HL-60/S4 treated with retinoic acid at 250 ng/mL for 4 days and 3 days (cell line): ENCODE data around the gene RAP1GAP2.
"Not testable (repeated sequence)": the region's sequence is repeated elsewhere in the genome, so short reads cannot be mapped to it uniquely, and the experiment has no call there.

Source experiments
- in situ Hi-C: fragments of 300-500 bp; cut with MboI; formaldehyde crosslinking; loops from 2 replicates; pipeline ENCODE4 v1.7.0; 2022; ENCODE audit warnings: low sequenced_read_pairs

RAP1GAP2 gene

DNA sequence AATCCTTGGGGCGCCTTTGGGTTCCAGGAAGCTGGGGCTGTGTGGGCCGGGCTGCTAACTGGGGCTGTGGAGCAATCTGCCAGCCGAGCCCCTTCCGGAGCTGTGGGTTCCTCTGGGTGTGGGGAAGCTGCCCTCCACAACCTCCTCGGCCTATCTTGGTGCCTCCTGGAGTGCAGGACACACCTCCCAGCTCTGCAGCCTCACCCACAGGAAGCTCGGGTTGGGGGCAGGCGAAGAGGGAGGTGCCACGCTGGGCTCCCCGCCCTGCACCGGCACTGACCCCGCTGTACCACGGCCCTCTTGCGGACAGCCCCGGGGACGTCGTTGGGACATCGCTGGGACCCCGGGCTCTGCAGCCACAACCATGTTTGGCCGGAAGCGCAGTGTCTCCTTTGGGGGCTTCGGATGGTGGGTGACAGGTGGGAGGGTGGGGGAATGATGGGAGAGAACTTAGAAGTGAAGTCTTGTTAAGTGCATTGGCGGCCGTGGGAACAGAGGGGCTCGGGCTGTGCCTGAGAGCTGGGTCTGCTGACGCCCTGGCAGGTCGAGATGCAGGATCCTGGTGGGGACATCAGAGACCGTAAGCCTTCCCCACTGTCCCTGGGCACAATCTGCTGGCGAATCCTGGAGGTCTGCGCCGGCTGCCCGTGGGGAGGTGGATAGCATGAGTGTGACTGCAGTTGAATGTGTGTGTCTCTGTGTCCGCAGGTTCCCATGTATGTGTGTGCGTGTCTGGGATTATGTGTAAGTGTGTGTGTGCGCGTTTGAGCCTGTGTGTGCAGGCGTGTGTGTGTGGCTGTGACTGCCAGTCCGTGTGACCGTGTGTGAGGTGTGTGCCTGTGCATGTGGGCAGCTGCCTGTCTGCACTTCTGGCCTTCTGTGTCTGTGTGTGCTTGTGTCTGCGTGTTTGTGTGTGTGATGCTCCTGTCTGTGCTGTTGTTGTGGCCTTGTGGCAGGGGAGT lies at the start of gene RAP1GAP2:
Gene RAP1GAP2, plus strand, starts transcription at position 275 of the 962 bp plus-strand sequence. Its CDS starts 90 bp downstream, at position 365.
- in situ Hi-C loops: no loop called here

DNA sequence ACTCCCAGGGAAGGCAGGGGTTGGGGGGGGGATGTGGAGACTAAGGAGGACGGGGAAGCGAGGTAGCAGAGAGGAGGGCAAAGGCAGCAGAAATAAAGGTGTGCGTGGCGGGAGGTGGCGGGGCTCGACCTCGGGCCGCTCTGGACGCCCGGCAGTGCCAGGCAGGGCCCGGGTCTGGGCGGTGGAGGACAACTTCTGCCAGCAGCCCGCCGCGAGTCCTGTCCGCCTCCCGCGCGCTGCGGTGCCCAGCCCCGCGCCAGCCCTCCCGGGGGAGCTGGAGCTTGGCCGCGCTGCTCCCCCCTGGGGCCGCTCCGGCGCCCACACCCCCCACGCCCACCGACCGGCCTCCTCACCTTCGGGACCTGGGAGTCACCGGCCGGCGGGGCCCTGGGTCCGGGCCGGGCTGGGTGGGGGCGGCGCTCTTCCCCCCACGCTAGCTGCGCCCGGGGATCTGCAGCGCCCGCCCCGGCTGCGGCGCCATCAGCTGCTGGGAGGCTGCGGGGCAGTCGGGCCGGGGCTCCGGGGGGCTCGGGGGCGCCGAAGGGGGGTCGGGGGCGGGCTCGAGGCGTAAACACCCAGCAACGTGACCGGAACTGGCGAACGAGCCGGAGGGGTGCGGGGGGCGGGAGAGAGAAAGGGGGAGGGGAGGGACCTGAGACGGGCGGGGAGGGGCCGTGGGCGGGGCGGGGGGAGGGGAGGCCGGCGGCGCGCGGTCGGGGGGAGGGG lies 47.0 kb upstream of the RAP1GAP2 start, which contains the start of gene CCDC92B:
Gene CCDC92B, minus strand, starts transcription at position 595 of the 726 bp plus-strand sequence. CDS start 14,507 bp downstream, outside the sequence.
- in situ Hi-C loops: no loop called here

DNA sequence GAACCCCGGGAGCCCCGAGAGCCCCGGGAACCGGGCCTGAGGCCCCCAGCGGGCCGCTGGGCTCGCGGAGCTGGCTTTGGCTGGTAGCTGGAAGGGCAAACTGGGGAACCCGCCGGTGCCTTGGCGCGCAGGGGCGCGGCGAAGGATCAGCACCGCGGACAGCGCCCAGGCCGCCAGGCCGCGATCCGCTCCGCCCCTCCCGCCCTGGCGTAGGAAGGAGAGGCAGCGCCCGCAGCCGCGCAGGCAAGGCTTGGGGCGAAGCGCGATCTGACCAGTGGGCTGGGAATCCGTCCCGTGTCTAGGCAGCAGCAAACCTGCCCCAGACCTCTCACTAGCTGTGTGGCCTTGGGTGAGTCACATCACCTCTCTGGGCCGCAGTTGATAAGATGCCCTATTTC lies 46.5 kb upstream of the RAP1GAP2 start:
- in situ Hi-C loops: no loop called here

DNA sequence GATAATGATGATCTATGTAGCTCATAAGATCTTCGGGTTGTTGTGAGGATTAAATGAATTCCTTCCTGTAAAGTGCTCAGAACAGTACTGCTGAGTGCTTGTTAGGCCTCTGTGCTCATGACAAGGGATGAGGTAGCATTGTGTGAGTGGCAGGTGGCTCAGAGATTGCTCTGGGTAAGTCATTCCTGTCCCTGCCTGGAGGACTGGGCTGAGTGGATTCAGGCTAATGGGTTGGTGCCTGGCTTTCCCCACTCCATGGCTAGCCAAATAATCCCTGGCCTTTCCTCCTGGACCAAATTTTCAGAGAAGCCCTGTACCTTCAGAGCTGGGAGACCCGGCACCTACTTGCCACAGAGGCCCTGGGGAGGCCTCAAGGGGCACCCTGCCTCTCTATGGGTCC lies 45.5 kb upstream of the RAP1GAP2 start:
- in situ Hi-C loops: no loop called here

DNA sequence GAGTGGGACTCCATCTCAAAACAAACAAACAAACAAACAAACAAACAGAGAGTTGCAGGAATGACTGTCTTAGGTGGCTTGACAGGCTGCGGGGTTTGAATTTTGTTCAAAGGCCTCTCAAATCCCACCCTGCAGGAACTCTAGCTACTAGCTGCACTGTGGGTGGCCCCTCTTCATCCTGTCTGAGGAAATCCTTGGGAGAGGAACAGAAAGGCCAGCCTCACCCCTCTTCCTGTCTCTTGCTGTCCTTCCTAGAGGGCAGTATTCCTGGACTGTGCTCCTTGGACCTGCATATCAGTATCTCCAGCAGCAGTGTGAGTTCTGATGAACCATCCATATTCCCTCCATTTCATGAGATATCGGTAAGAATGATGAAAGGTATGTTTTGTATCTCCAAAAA lies 44.7 kb upstream of the RAP1GAP2 start:
- in situ Hi-C loops: no loop called here

DNA sequence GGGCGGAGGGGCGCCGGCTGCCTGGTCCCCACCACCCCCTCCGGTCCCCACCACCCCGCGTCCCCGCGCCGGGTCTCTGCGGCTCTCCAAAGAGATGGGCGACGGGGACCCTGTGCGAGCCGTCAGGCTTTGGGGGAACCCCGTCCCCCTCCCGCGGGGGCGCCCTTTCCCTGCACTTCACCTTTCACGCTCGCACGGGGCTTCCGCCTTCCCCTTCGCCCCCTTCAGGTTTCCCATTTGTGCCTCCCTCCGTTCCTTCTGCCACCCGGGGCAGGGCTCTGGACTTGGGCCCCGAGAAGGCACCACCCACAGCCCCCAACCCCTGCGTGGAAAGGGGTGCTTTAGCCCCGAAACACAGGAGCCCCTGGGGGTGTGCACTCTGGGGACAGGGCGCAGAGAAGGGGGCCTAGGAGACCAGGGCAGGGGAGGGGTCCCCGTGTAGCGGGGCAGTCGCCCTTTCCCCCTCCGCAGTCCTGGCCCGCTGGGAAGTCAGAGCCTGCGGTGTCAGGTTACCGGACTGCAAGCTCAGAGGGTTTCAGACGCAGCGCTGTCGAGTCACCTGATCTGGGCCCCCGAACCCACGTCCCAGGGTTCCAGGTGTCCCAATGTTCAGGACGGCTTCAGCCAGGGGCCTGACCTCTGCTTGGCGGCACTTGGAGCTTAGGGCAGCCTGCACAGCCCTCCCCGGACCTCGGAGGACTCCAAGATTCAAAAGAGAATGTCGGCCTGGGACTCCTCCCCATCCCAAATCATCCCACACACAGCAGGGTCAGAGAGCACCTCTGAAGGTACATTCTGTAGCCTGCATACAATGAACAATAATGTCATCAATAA lies 40.1 kb upstream of the RAP1GAP2 start:
- in situ Hi-C loops: no loop called here

DNA sequence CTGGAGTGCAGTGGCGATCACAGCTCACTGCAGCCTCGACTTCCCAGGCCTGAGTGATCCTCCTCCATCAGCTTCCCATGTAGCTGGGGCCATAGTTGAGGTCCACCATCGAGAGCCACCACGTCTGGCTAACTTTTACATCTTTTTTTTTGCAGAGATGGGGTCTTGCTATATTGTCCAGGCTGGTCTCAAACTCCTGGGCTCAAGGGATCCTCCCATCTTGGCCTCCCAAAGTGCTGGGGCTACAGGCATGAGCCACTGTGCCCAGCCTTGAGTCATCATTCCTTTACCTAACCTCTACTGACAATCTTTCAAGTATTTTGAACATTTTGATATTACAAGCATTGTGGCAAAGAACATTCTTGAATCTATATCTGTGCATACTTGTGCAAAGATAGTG lies 37.4 kb upstream of the RAP1GAP2 start:
- in situ Hi-C loops: no loop called here

DNA sequence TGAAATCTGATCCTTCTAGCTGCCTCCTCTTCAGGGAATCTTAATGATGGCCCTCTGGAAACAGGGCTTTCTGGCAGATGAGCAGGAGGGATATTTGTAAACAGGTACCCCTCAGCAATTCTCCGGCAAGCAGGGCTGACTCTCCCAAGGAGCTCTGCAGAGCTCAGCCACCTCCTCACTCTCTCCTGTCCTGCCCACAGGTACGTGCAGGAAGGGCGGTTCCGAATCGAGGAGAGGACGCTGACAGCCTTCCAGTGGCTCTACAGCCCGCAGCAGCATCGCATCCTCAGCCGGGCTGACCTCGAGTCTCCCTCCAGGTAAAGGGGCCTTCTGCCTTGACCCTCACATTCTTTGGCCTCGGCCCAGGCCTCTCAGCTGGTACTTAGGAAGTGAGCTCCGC lies 26.1 kb upstream of the RAP1GAP2 start:
- in situ Hi-C loops: no loop called here

DNA sequence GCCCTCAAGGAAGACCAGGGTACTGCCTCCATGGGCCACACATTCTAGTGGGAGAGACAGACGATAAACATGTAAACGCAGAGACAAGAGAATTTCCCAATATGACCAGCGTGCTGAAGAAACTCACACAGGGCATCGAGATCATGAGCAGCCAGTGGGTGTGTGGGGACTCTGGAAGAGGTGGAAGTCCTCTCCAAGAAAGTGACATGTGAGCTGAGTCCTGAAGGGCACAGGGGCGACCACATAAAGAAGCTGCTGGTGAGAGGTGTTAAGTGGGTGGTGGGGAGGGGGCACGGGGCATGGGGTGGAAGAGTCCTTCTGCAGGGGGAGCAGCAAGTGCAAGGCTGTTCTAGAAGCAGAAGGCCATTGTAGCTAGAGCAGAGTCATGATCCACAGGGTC lies 21.0 kb upstream of the RAP1GAP2 start:
- in situ Hi-C loops: no loop called here

DNA sequence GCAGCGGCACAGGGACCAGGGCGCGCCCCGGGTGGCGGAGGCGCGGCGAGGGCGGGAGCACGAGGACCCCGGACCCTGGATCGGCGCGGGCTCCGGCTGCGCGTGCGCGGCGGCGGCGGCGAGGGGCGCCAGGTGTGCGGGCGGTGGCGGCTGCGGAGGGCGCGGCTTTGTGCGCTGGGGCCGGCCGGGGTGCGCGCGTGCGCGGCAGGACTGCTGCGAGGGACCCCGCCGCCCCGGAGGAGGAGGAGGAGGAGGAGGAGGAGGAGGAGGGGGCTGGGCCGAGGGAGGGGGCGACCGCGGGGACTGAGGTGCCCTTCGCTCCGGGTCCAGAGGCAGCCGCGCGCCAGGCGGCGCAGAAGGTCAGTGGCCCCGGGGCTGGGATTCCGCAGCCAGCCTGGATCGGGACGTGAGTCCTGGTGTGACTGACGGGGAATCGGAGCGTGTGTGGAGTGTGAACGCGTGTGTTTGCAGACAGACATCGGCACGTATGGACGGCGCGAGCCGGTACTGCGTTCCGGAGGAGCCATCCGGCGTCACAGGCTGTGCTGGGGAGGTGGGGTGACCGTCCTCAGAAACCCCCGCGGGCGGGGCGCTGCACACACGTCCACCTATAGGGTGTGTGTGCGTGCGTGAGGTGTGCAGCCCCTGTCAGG lies 19.5 kb upstream of the RAP1GAP2 start:
- in situ Hi-C loops: no loop called here

DNA sequence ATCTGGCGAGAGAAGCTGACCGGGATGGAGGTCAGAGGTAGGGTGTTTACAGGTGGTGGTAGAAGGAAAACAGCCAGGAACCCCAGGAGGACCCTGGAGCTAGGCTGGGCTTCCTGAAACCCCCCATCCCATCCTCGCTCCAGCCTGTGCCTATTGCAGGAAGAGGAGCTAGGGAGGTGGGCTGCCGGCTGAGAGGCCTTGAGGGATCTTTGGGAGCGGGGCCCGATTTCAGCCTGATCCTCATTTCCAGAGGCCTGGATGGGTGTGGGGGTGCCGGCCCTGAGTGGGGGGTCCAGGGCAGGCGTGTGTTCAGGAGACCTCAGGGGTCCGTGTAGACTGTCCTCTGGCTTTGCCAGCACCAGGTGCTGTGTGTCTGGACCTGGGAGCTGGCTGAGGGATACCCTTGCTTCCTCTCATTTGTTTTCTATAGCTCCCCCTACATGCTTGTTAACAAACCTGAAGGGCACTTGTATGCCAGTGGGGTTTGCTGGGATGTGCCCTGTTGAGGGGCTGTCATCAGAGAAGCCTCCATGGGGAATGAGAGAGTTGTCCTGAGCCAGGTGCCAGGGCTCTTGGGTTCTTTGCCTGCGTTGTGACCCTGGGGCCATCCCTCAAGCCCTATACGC lies 18.9 kb upstream of the RAP1GAP2 start:
- in situ Hi-C loops: no loop called here

DNA sequence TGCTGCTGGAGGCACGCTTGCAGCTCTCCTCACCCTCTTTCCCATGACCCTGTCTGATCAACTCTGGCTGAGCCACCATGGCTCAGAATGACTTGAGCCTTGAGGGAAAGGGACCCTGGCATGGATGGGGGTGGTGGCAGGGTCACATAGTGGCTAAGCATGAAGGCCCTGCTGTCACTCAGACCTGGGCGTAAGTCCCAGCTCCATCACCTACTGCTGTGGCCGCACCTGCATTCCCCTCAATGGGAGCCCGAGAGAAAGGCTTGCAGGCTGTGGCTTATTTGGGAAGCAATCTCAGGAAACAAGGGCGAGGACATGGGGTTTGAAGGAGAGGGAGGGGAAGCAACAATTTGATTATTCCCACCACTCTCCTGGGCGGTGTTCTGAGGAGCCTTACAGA lies 17.7 kb upstream of the RAP1GAP2 start:
- in situ Hi-C loops: no loop called here

DNA sequence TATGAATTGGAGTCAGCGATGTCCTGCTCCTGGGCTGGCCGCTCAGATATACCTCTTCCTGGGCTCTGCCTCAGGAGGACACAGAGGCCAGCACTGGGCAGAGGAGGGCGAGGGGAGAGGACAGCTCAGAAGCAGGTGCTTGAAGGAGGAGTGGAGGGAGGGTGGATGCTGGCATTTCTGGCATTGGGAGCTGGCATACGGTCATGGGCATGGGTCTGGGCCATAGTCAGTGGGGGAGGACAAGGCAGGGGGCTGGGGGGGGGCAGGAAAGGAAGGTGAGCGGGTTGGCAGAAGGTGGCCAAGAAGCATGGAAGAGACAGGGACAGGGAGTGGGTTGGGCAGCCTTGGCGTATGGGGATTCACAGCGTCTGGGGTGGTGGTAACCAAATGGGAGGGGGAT lies 16.7 kb upstream of the RAP1GAP2 start:
- in situ Hi-C loops: no loop called here

DNA sequence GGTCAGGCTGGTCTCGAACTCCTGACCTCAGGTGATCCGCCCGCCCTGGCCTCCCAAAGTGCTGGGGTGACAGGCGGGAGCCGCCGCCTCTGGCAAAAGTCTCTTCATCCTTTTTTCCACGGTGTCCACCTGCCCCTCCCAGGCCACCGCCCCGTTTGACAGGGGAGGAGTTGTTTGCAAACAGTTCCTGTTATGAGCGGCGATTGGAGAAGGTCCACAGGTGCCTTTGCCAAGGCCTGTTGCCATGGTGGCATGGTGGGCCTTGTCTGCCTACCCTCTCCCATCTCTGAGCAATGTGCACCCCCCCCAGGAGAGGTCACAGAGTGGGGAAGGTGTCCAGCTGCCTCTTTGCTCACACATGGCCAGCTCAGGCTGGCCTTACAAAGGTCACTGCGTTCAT lies 16.0 kb upstream of the RAP1GAP2 start:
- in situ Hi-C loops: no loop called here

DNA sequence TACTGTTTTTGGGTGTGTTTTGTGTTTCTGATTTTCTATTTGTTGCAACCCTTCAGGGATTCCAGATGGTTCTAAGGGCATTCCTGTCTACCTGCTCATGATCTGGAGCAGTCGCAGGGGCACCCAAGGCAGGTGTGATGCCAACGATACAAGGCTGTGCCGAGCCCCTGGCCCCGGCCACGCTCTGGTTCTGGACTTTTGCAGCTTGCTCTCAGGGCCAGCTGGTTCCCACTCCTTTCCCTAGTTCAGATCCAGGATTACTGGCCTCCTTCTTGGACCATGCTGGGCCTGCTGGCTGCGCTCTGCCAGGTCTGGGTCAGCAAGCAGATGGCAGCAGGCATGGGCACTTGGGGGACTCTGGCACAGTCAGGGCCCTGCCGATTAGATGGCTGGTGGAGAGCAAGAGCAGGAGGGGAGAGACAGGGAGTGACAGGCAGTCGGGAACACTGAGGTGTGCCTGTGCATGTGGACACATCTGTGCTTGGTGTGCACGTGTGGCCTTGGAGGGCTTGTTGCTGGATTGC lies 15.2 kb upstream of the RAP1GAP2 start:
- in situ Hi-C loops: no loop called here

DNA sequence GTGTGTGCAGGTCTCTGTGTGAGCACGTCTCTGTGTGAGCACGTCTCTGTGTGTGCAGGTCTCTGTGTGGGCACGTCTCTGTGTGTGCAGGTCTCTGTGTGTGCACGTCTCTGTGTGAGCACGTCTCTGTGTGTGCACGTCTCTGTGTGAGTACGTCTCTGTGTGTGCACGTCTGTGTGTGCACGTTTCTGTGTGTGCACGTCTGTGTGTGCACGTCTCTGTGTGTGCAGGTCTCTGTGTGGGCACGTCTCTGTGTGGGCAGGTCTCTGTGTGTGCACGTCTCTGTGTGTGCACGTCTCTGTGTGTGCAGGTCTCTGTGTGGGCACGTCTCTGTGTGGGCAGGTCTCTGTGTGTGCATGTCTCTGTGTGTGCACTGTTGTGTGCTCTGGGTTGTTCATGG lies 14.6 kb upstream of the RAP1GAP2 start:
- in situ Hi-C loops: not testable (repeated sequence)

DNA sequence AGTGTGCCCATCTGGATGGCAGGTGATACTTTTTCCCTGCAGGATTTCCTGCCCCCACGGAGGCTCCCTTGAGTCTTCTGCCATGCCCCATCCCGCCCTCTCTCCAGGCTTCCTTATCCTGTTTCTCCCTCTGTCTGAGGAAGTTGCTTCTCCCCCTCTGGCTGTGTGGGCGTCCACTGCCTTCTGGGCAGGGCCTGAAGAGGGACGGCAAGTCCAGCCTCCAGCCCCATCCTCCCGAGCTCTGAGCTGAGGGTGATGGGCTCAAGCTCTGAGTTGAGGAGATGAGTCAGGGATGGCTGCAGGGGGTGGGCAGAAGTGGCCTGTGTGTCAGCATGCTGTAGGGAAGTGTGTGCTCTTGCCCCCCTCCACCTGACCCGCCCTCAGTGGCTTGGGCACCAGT lies 14.2 kb upstream of the RAP1GAP2 start:
- in situ Hi-C loops: no loop called here

DNA sequence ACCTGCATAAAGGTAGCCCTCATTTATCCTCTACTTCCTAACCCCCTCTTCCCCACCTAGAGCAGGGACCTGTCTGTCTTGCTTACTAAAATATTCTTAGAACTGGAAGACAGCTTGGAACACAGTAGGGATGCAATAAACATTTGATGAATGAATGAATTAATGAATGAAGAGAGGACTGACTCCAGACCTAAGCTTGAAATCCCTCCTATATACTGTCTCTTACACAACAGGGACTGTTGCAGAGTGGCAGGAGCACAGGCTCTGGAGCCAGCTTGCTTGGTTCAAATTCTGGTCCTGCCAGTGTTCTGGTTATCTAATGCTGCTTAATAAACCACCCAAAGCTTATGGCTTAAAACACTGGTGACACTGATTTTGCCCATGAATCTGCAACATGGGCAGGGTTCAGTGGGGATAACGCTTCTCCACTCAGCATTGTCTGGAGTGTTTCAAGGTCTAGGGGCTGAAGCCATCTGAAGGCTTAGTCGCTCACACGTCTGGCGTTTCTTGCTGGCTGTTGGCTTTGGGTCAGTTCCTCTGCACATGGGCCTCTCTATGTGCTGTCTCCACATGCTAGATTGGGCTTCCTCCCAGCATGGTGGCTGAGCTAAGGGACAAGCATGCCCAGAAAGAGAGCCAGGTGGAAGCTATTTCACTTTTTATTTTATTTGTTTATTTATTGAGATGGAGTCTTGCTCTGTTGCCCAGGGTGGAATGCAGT lies 12.8 kb upstream of the RAP1GAP2 start:
- in situ Hi-C loops: no loop called here

DNA sequence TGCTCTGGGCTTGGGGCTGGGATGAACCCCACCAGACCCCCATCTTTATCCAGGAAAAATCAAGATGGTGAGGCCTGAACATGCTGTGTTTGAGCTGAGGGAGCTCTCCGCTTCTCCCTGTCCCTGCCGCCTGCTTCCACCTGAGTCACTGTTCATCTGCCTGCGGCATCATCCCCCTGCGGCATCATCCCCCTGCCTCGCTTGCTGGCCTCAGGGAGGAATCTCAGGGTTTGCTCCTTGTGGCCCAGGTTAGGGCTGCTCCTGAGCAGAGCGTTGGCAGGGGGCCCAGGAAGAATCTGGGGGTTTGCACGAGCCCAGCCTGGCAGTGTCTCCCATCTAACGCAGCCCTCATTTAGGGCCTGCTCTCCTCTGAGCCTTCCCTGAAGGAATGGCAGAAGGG lies 11.4 kb upstream of the RAP1GAP2 start:
- in situ Hi-C loops: no loop called here
